NCI-H1105 treated with DMSO at 0.1 percent for 48 hours (cell line): ENCODE data around the gene TRAPPC6A.

Experiments used
- DNase-seq: peaks from one replicate; lab custom pipeline; 2025; lab: John Stamatoyannopoulos, UW

TRAPPC6A gene

DNA sequence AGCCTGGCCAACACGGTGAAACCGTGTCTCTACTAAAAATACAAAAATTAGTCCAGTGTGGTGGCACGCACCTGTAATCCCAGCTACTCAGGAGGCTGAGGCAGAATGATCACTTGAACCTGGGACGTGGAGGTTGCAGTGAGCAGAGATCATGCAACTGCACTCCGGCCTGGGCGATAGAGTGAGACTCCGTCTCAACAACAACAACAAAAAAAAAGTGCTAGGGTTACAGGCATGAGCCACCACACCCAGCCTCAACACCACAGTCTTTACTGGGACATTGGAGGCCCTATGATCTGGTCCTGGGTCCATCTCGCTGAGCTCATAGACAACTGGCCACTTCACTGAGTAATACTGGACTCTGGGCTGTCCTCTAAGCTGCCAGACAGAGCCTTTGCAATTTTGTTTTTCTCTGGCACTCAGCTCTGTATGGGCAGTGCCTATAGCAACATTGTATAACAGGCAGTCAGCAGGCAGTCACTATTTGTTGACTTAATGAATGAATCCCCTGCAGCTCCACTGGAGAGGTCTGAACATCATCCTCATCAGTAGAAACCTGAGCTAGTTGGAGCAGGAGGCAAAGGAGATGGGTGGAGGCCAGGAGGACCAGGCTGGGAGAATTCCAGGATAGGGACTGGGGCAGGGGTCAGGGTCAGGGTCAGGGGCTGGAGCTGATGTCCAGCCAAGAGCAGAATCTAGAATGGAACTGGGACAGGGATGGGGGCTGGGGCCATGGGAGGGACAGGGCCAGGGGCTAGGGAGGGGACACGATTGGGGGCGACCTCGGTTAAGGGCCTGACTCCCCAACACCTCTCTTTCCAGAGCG is 8.7 kb upstream of the TRAPPC6A start:
- DNase-seq, result no peak

DNA sequence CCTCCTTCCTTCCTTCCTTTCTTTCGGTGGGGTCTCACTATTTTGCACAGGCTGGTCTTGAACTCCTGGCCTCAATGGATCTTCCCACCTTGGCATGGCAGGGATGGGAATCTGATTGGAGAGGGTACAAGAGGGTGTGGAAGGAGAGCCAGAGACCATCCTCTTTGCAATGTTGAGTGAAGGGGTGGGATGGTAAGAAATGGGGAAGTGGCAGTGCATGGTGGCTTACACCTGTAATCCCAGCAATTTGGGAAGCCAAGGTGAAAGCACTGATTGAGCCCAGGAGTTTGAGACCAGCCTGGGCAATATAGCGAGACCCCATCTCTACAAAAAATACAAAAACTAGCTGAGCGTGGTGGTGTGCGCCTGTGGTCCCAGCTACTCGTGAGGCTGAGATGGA is 6.1 kb upstream of the TRAPPC6A start:
- DNase-seq, result no peak

GRCh38 chr19:45182758-45183157 is 4.7 kb upstream of the TRAPPC6A start:
- DNase-seq, result no peak

- DNase-seq, result no peak
Observed at GRCh38 chr19:45180936-45181335, 2.9 kb upstream of the TRAPPC6A start.

DNA sequence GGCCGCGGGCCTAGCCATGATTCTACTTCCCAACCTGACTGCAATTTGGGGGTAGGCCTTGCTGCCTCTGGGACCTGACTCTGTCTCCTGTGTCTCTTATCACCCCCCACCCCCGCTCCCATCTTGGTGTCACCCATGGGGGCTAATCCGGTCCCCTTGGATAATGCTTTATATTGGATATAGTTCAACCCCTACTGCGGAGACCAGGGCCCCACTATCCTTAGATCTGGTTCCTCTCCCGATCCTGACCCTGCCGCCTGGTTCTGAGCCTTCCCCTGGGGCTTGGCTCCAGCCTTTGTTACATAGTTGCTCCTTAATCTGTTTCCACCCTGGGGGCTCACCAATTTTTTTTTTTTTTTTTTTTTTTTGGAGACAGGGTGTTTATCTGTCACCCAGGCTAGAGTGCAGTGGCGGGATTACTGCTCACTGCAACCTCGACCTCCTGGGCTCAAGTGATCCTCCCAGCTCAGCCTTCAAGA is 1.9 kb upstream of the TRAPPC6A start:
- no peak for DNase-seq

DNA sequence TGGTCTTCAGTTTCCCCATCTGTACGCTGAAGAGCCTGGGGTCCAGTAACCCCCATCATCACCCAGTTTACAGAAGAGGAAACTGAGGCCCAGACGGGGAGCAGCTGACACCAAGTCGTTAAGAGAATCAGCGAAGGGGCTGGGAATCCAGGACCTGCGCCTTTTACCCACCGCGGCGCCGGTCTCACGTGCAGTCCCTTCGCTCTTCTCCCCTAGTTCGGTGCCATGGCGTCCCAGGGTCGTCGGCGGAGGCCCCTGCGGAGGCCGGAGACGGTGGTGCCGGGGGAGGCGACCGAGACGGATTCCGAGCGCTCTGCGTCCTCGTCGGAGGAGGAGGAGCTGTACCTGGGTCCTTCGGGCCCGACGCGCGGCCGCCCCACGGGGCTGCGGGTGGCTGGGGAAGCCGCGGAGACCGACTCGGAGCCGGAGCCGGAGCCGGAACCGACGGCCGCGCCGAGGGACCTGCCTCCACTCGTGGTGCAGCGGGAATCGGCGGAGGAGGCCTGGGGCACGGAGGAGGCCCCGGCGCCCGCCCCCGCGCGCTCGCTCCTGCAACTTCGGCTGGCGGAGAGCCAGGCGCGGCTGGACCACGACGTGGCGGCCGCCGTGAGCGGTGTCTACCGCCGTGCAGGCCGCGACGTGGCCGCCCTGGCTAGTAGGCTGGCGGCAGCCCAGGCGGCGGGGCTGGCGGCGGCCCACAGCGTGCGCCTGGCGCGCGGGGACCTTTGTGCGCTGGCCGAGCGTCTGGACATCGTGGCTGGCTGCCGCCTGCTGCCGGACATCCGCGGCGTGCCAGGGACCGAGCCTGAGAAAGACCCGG is 1.2 kb upstream of the TRAPPC6A start:
- DNase-seq, result peak; percentile 5

DNA sequence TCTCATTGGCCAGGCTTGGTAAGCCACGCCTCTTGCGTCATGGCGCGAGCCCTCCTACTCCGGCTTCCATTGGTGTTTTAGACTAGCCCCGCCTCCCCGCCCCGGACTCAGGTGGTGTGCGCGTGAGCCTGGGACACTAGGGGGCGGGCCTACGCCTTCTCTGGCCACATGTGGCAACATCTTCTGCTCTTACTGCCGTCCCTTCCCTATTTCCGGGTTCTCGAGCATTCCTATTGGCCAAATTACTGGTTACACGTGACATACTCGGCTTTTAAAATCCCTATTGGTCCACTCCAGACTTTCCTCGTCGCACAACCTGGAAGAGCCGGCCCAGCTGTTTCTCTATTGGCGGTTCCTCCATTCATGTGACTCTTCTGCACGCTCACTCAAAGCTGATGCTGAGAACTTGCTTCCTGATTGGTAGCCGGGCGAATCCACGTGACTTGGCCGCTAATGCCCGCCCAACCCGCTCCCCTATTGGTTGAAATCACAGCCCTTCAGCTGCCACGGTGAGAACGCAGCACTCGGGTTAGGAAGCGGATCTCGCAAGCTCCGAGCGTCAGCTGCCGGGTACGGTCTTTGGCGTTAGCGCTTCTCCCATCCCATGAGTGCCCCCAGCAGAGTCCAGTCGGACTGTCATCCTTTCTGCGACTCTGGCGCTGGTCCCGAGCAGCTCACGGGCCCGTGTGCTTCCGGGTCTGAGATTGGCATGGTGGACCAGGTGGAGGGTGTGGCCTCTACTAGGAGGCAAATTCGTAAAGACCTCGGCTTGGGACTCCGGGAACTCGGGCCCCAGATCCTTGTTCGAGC is 430 bp upstream of the TRAPPC6A start, which contains the start of gene BLOC1S3:
Gene BLOC1S3 (plus strand): TSS at position 523 of the 810 bp plus-strand sequence. CDS start 513 bp downstream, outside the sequence.
- peak; percentile 100 for DNase-seq

- DNase-seq, result no peak
Observed at GRCh38 chr19:45175515-45176345, 2.3 kb downstream of the TRAPPC6A start.

GRCh38 chr19:45173816-45174215 is 4.2 kb downstream of the TRAPPC6A start:
- no peak for DNase-seq

DNA sequence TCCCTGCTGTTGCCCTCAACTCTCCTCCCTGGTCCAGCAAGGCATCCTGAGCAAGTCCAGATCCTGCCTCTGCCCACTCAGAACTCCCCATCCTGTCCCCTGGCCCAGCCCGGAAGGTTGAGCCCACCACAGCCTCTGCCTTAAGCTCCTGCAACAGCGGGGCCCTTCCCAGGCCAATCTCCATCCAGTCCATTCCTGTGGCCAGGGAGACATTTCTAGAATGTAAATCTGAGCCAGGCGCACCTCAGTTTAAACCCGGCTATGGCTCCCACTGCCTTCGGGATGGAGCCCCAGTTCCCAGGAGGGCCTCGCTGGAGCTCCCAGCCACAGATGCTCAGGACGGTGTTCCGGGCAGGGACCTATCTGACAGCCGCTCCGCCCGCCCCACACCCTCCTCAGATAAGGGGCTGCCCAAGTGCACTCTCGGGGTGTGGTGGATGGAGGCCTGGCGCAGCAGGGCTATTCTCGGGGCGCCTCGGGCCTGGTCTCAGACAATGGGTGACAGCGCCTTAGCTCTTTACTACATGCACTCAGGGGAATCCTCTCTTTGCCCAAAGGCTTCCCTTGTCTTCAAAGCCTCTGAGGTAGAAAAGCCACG is 5.3 kb downstream of the TRAPPC6A start:
- no peak for DNase-seq

DNA sequence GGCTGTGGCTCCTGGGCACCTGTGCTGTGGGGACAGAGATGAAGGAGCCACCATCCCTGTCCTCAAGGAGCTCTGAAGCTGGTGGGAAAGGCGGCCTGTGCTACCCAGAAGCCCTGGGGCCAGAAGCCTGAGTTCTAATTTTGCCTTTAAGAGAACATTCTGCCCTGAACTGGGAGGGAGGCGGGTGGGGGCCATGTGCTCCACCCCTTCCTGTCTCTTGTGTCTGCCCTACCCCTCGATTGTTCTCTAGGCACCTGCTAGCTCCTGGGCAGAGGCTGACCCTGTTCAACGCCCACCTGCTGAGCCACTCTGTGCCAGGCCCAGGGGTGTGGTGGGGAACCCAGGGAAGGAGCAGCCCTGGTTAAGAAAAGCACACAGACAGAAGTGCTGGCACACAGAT is 5.9 kb downstream of the TRAPPC6A start:
- no peak for DNase-seq

DNA sequence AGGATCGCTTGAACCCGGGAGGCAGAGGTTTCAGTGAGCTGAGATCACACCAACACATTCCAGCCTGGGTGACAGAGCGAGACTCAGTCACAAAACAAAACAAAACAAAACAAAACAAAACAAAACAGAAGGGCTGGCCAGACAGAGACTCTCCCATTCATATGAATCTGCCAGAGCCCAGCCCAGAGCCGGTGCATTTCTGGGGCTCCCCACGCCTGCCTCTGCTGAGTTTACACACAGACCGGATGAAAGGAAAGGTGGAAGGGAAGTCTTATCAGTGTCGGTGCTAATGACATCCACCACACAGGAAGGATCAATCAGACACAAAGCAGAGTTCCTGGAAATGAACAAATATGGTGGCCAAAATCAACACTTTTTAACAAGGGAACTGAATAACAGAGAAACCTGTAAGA is 6.8 kb downstream of the TRAPPC6A start:
- no peak for DNase-seq

DNA sequence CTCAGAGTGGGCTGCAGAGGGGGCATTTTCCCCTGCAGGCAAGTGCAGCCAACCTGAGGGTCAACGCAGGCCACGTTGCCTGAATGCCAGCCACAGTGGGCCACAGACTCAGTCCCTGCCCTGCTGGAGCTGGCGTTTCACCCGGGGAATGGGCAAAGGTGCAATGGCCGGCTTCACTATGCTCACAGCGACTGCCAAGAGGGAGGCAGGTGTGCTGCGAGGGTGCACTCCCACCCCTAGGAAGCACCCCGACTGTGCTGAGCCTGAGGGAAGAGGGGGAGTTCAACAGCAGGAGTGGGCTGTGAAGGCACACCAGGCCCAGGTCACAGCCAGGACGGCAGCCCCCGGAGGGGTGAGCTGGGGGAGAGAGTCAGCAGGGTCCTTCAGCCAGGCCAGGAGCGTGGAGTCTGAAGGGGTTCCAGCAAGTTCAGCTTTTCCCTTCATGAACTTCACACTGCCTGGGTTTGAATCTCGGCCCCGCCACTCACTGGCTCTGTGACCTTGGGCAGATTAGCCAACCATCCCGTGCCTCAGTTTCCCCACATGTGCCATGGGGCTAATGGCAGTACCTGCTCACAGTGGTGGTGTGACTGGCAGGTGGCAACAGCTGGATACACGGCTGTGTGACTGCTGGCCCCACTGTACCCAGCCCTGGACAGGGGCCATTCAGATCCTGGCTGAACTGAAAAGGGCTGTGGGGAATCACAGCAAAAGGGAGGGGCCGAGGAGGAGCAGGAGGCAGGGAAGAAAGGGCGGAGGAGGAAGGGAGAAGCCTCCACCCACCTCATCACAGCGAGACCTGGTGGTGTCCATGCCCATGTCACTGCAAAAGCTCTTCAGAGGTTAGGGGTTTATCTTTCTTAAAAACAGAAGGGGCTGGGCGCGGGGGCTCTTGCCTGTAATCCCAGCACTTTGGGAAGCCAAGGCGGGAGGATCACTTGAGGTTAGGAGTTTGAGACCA is 7.6 kb downstream of the TRAPPC6A start:
- DNase-seq, result no peak

- no peak for DNase-seq
Observed at GRCh38 chr19:45169602-45170001, 8.4 kb downstream of the TRAPPC6A start.

- no peak for DNase-seq
Observed at GRCh38 chr19:45168767-45169351, 9.2 kb downstream of the TRAPPC6A start.

GRCh38 chr19:45166723-45167252 is 11.2 kb downstream of the TRAPPC6A start:
- DNase-seq, result no peak

GRCh38 chr19:45164577-45165335 is 13.3 kb downstream of the TRAPPC6A start:
- no peak for DNase-seq
